NCI-H2227 (cell line): ENCODE measurements around the gene TBX4.
A peak's percentile ranks its signal among the peaks of the same experiment; 100 is the strongest.

Experiments
- DNase-seq: peaks from one replicate; lab custom pipeline; 2025; ENCODE audit not compliant: unreplicated experiment; lab: John Stamatoyannopoulos, UW

The TBX4 gene

DNA sequence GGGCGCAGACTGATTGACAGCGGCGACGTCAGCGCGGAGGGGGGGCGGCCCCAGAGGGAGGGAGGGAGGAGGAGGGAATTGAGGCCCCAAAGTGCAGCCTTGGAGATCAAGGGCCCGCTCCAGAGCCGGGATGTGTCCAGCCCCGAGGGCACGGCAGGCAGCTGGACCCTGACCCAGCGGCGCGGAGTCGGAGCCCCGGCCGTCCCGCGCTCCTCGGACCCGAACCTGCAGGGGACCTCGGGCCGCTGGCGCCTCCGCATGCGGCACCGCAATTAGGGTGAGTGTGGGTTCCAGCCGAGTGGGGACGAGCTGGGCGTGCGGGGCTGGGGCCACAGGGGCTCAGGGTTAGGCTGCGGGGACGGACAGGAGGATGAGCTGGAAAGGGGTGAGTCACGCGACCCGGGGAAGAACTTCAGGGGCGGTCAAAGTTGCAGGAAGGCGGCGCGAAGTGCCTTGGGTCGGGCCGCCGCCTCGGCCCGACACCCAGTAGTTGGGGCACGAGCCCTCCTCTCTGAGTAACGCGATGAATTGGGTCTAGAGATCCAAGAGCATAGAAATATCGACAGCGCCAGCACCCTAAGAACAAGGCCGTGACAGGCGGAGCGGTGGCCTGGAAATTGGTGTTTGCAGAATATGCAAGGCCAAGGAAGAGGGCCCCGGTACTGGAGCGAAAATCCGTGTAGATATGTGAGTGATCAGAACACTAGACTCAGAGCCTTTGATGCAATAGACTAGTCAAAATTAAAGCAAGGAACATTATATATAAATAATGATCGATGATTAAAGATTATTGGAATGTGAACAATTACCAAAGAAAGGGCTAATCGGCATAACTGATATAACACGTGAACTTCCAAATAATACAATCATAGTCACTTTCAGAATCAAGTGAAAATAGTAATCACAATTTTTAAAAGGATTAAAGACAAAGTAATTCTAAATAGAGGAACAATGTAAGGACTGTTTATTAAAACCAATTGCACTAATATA lies at the start of gene TBX4:
TSS of gene TBX4 (plus strand) at position 122 of the 990 bp plus-strand sequence. CDS start 4,069 bp downstream, outside the sequence.
- DNase-seq = no peak

DNA sequence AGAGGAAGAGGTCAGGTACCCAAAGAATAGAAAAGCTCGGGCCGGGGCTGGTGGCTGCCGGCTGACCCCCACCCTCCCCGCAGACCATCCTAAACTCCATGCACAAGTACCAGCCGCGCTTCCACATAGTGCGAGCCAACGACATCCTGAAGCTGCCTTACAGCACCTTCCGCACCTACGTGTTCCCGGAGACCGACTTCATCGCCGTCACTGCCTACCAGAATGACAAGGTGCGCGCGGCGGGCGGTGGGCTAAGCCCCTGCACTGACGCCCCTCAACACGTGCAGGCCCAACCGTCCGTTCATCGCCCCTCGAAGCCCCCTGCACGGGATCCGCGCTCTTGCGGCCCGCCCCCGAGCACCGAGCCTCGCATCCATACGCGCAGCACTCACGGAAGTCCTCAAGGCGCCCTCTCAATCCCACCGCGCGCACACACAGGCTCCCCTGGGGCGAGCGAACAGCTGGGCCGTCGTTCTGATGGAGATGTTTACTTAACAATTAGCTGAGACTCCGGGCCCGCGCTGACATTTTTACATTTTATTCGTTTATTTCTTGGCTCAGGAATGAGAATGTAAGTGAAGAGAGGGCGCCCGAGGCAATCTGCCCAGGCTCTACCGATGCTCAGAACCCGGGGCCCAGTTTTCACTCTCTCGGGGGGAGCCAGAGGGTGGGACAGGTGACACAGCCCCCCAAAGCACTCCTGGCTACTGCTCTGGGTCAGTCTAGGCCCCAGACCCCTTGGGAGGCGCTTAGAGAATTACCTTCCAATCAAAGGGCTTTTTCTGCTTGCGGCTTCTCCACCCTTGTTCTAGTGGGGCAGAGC lies 49.0 kb upstream of the TBX4 start:
- peak; percentile 33 for DNase-seq

DNA sequence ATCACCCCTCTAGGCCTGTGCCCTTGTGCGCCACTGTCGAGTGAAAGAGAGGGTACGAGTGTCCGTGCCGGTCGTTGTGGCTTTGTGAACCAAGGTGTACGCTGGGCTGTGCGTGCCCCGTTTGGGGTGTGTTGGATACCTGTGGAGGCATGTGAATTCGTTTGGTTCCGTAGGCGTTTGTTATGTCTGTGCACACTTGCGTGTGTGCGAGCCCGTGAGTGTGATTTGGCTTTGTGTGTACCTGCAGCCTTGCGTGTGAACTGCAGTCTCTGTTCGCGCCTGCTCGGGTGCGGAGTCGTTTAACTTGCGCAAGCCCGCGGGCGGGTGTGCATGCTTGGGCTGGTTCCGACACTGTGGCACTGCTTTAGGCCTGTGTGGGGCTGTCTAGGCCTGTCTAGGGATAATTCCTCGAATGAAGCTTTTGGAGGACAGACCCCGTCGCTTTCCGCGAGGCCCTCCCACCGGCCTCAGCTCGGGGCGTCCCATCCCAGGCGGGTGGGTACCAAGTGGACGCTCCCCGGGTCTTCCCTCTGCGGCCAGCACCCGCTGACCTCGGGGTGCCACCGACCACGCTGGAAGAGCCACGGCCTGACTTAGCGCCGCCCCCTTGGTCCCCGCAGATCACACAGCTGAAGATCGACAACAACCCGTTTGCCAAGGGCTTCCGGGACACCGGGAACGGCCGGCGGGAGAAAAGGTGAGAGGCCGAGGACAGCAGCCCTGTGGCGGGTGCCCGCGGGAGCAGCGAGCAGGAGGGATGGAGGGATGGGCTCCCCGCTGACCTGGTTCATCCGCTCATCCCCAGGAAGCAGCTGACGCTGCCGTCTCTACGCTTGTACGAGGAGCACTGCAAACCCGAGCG lies 48.2 kb upstream of the TBX4 start:
- DNase-seq = no peak

DNA sequence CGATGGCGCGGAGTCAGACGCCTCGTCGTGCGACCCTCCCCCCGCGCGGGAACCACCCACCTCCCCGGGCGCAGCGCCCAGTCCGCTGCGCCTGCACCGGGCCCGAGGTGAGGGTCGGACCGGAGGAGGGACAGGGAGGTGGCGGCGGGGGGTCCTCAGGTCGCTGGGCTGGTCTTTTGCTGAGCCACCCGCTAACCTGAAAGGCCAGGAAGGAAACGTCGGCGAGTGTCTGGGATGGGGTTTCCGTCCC lies 47.6 kb upstream of the TBX4 start:
- DNase-seq = no peak

DNA sequence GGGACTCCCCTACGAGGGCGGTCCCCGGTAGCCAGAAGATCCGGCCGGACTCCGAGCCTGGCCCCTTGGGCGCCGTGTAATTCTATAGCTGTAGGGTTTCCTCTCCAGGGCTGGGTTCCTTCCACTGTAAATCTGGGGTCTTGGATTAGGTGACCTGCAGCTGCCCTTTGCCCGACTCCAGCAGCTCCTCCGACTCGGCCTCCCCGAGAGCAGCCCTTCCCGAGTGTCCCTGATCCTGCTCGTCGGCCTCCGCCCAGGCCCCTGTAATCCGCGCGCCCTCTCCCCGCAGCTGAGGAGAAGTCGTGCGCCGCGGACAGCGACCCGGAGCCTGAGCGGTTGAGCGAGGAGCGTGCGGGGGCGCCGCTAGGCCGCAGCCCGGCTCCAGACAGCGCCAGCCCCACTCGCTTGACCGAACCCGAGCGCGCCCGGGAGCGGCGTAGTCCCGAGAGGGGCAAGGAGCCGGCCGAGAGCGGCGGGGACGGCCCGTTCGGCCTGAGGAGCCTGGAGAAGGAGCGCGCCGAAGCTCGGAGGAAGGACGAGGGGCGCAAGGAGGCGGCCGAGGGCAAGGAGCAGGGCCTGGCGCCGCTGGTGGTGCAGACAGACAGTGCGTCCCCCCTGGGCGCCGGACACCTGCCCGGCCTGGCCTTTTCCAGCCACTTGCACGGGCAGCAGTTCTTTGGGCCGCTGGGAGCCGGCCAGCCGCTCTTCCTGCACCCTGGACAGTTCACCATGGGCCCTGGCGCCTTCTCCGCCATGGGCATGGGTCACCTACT lies 47.1 kb upstream of the TBX4 start:
- no peak for DNase-seq

DNA sequence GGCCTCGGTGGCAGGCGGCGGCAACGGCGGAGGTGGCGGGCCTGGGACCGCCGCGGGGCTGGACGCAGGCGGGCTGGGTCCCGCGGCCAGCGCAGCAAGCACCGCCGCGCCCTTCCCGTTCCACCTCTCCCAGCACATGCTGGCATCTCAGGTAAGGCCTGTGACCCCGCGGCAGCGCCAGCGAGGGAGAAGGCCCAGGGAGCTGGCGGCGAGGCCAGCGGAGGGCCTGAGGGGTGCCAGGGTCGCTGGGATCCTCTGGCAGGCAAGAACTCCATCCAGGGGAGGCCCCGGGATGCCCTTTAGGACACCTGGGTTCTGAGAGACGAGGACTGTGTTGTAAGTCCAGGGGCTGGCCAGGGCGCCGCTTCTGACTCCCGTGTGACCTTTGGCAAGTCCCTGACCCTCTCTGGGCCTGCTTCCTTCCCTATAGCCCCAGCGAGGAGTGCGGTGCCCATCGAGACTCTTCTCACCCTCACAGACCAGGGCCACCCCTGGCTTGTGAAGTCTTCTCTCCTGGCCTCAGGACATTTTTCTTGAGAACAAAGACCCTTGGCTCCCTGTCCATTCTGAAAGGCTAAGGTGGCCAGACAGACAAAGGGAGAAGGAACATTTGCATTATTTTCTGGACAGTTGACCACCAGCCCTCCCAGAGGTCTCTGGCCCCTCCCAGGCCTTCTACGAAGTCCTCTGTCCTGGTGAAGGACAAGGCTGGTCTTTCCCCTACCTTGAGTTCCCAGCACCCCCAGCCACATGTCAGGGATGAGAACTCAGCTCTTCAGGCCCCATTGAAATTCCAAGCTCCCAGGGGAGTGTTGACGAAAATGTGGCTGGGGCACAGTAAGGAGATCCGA lies 46.3 kb upstream of the TBX4 start:
- no peak for DNase-seq

DNA sequence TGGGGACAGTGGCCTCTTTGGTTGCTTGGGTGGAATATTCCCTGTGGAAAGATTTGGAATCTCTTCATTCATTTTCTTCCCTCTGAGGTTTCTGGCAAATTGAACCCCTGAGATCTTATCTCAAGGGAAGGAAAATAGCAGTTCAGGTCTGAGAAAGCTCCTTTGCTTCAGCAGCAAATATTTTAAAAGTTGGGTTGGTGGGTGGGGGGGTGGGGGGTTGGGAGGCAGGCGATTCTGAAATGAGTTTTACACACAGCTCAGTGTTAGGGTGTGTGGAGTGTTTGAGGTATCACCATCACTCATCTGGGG lies 45.7 kb upstream of the TBX4 start:
- DNase-seq = no peak

DNA sequence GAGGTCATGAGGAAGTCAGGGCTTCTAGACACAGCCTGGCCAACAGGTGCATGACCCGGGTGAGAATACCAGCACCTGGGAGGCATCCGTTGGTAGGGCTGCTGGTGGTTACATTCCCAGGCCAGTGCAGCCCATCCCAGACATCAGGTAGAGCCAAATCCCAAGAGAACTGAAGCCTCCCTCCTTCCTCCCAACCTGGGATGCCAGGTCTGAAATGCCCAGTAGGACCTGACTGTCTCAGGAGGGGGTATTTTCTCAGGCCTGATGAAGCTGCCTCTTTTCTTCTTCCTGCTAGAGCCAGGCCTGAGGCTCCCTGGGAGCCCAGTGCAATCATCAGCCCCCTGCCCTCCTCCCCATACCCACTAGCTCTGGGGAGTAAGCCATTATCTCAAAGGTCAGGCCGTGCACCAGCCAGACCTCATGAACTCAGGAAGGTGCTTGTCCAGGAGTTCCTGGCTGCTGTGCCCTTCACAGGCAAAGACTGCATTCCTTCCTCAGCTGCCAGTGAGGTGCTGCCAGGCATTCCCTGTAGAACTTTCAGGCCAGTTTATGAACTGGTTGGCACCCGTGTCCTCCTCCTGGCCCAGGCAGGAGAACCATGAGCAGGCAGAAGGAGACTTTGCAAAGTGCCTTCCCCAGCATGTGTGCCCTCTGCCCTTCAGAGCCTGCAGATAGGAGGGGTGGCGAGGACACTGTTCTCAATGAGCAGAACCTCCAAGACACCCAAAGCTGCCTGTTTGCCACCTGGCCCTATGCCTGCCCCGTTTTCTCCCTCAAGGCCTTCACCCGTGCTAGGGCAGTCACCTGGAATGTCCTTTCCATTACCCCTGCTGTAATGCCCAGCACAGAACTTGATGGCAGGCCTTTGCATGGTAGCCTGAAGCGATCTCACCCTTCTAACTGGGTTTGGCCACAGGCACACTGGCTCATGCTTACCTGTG lies 45.0 kb upstream of the TBX4 start:
- DNase-seq = no peak

DNA sequence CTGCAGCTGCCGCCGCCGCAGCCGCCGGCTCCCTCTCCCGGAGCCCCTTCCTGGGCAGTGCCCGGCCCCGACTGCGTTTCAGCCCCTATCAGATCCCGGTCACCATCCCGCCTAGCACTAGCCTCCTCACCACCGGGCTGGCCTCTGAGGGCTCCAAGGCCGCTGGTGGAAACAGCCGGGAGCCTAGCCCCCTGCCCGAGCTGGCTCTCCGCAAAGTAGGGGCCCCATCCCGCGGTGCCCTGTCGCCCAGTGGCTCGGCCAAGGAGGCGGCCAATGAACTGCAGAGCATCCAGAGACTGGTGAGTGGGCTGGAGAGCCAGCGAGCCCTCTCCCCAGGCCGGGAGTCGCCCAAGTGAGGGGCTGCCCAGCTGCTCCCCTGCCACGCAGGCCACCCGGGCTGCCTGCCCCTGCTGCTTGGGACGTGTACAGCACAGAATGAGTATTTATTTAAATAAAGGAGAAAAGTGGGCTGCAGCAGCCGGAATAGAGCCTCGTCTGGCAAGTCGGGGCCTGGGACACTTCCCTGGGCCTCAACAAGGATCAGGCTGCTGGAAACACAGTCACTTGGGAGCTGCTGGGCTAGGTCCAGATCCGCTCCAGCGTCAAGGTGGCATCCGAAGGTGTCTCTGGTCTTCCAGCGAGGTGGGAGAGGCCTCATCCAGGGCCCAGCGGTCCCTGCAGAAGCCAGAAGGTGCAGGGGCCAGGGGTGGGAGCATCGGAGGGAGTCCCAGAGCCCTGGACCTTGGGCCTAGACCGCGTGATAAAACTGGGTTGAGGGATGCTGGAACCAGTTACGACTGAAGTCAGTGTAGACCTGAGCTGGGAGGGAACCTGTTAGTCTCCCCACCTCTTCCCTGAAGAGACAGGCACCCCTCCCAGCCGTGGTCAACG lies 43.8 kb upstream of the TBX4 start:
- DNase-seq = no peak

DNA sequence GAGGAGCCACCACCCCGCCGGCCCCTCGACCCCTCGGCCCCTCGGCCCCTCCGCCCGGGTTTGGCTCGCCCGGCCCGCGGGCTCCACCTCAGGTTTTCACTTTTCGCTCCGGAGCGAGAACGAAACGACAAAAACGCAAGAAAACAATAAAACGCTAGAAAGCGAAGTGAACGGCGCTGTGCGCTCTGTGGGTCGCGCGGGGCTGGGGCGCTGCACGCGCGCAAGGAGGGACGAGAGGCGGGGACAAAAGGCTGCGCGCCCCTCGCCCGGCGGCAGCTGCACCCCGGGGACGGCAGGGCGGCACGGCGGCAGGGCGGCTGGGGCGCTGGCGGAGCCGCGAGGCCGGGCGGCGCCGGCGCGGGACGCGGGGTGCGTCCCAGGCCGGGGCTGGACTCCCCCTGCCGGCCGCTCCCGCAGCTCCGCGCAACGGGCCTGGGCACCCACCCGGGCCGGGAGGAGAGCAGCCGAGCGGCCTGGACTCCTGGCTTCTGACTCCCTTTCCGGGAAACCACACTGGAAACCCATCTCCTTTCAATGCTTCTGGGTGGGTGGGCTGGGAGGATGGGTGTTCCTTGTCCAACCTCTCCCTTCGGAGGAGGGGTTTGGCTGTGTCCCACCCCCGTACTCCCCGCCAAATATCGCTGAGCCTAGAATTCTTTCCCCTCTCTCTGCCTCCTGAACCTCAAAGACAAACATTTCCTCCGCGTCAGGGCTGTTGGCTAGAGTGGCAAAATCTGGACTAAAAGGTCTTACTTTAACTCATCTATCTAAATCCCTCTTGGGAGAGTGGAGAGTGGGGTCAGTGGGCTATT lies 42.7 kb upstream of the TBX4 start:
- DNase-seq = peak; percentile 72

DNA sequence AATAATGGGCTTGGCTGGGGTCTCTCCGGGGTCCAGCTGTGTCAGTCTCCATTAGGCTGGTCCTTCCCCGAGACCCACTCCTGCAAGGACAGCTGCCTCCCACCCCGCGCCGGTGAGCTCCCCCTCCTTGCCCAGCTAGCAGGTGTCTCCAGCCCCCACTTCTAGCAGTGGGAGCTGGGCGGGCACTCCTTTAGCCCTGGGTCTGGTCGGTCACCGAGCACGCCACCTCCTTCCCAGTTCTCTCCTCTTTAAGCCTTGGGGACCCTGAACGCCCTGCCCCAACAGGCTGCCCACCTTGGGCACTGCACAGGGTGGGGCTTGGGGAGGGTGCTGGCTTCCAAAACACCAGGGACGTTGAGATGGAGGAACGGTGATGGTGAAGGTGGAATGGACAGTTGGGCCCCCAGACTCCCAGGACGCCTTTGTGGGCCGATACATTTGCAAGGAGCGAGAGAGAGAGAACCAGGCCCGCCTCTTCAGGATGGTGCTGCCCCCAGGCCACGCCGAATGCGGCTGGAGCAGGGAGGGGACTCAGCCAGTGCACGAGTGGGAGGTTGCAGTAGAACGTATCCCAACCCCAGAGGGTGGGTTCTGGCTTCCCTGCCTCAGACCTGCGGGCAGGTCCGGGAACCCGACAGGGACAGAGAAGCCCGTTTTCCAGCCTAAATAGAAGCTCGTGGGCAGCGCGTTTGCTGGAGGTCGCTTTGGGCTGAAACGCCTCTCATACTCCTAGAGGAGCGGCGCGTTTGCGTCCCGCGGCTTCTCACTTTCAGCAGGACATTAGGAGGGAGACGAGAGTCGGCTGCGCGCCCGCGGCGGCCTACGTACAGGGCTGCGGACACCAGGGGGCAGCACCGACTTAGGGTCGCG lies 41.8 kb upstream of the TBX4 start:
- DNase-seq = peak; percentile 87

DNA sequence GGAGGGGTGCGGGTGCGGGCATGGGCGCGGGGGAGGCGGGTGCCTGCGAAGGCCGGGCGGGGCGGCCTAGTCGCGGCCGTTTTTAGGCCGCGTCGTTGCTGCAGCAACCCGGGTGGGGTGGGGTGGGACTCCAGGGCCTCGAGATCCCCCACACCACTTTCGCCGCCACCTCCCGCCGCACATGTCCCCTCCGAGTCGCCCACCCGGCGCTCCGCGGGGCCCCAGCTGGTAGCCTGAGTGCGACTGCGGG lies 41.3 kb upstream of the TBX4 start:
- no peak for DNase-seq

DNA sequence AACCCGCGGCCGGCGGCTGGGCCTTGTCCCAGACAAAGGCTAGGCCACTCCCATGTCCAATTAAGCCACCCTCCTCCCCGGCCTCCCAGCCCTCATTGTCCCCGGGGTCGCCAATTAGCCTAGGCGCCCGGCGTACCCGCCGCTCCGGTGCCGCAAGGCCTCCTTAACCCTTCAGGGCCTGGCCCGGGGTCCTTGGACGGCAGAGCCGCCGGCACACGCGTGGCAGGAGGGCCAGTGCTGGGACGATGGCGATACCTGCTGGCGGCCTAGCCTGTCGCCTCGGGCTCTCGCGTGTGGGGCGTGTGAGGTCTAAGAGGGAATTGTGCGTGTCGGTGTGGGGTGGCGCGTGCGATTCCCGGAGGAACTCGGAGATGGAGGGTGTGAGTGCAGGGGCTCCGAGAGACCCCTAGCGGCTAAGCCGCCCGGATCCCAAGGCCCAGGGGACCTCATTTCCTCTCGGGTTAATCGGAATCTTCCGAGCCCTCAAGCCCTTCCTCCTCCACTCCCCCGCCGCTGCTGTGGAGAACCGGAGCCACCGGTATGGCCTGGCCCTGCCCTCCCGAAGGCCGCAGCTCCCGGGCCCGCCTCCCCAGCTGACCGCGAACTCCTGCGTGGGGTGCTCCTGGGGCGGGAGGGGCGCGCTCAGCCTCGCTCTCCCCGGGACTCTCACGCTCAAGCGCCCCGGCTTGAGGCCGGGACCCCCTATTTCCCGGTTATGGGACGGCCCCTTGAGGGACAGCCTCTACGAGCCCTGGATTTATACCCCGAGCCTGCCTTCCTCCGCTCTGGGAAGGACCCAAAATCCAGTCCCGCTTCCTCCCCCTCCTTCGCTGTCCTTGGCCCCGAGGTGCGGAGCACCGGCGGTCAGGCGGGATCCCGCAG lies 40.7 kb upstream of the TBX4 start:
- peak; percentile 71 for DNase-seq

DNA sequence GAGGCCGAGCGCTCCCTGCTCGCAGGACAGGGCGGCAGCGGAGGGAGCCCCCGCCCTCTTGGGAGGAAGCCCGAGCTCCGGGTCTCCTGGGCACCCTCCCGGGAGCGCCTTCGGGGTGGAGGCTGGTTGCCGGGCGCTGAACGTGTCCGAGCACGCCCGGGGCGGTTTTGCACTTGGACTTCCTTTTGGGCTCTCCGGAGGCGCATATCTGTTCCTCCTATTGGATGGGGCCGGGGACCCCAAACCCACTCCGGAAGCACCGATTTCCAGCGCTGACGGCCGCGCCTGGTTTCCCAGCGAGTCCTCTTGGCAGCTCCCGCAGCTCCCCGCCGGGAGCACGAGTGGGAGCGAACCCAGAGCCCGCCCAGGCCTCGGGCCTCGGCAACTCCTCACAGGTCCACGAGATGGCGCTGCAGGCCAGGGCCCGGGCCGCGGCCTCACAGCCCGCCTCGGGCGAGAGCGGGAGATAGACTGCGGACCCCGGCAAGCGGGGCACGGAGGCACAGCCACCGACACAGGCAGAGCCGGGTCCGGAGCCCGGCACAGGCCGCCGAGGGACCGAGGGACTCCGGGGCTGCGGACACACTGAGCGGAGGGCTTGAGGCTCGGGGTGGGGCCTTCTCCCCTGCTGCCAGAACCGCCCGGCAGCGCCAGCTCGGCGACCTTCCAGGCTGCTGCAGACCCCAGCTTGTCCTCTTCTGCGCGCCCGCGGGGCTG lies 39.9 kb upstream of the TBX4 start:
- DNase-seq = peak; percentile 89
